NCI-H1092 treated with DMSO at 0.1 percent for 48 hours (cell line): ENCODE results near the gene DRGX.

Experiments used
- DNase-seq: peaks from one replicate; lab custom pipeline; 2025; lab: John Stamatoyannopoulos, UW

DRGX gene

DNA sequence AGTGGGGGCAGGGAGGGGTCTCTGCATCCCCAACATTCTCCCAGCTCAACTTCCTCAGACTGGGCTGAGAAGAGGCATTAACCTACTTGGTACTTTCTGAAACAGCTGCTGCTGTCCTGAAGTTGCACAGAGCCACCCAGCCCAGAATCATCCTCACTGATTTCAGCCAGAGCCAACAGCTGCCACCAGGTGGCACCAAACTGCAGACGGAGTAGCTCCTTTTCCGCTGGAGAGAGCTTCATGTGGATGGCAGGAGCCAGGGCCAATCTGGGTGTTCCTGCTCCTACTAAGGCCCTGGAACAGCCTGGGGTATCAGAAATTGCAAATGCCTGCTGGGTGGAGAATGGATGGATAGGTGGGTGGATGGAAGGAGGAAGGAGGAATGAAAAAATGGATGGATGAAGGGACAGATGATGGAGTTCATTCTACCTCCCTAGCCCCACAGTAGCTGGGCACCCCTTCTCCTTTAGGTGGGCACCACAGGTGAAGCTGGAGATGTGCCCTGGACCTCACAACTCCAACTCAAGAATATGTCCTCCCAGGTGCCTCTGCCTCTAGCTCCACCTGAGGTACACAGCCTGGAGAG lies 11.8 kb upstream of the DRGX start:
- DNase-seq, result peak; percentile 45

DNA sequence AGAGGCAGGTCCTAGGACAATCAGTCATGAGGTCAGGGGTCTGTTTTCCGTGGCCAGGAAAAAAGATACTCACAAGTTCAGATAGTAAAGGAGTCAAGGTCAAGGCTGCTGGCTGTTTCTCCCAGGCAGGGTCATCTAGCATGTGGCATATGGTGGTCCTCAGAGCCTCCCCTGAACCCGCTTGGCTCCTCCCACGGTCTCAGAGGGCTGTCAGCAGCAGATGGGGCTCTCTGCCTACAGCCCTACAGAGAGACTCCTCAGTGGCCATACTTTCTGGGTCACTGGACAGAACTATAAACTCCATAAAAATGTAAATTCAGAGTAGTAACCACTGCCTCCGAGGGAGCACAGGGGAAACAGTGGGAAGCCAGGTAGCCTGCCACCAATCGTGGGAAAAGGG lies 11.3 kb upstream of the DRGX start:
- no peak for DNase-seq

DNA sequence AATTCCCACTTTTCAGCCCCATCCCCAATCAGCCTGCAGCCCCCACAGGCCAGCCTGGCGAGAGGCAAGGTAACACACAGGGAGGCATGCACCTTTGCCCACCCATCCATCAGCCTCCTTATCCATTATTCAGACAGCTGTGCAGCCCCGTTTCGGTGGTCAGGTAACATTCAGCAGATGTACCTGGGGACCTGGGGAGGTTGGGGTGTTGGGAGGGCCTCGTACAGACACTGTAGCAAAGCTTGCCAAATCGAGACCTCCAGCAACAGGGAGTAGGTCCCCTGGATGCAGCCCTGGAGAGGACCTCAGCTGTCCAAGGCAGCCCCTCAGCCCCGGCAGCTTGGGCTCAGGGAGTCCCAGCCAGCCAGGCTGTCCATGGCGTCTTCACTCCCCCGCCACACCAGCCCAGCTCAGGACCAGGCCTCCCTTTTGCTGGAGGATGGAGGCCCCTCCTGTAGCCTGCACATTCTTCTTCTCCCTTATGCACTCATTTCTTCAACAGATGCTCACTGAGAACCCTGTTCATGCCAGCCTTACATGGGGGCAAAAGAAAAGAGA lies 8.5 kb upstream of the DRGX start:
- no peak for DNase-seq

DNA sequence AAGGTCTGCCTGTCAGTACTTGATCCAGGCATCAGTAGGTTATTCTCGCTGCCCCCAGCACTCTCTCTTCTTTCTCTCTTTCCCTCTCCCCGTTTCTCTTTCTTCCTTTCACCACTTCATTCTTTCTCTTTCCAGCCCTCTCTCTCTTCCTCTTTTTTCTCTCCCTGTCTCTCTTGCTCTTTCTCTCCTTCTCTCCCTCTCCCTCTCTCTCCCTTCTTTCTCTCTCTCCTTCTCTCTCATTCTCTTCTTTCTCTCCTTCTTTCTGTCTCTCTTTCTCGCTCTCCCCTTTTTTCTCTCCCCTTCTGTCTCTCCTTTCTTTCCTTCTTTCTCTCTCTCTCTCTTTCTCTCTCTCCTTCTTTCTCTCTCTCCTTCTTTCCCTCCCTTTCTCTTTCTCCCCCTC lies 7.5 kb upstream of the DRGX start:
- no peak for DNase-seq

DNA sequence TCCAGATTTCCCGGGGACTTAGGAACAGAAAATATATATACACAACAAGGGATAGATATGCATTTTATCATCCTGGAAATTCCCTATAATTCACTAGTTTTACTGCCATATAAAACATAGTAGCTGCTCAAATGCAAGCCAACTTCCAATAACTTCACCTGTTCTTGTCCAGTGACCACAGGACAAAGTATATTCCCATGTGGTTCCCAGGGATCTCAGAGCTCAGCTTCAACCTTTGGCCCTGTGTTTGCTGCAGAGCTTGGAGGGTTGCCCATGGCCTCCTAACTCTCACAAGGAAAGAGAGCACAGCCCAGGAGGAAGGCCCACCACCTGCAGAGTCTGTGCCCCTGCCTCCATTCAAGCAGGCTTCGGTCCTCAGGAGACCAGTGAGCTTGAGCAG lies 4.5 kb upstream of the DRGX start:
- DNase-seq, result no peak

DNA sequence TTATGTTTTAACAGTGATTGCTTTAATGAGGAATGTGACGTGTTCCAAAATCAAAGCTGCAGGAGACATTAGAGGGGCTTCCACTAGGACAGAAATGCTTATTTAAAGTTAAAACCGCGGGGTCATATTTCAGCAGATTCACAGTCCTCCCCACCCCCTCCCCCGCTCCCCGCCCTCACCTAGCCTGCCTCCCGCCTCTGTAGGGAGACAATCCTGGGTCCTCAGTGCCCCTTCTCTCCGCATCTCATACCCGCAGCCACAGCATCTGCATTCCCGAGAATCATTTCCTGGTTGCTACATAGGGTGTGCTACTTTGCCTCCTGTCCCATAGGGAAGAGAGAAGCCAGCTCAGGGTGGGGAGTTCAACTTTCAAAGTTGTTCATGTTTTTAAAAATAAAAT lies 3.1 kb upstream of the DRGX start:
- no peak for DNase-seq

DNA sequence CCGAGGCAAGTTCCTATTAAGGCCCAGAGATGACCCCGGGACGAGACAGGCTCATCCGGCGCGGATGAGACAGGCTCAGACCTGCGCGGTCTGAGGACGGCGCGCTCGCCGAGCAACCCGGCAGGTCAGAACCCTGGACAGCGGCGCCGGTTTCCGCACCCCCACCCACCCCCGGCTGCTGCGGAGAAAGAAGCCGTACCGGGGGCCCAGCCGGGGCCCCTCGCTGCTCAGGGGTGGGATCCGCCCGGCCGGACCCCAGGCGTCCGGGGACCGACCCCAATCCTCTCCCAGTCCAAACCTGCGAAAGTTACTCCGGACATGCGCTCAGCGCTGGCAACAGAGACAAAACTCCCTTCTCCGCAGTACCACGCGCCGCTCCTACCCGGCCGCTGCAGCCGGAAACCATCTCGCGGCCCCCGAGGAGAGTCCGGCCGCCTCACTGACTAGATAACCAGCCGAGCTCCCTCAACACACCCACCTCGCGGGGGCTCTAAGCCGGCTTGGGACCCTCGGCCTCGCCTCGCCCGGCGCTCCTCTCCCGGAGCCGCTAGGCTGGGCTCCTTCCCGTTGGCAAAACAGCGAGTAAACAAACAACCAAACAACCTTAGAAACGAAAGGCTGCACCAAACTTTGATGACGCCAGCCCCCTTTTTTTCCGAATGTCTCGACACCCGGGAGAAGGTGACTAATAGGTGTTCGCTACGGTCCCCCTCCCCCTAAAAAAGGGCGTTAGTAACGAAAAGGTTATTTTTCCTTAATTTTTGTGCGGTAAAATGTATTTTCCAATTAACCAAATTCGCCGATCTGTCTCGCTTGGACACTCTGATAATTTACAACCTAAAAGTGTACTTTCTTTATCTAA lies 2.3 kb upstream of the DRGX start:
- no peak for DNase-seq

DNA sequence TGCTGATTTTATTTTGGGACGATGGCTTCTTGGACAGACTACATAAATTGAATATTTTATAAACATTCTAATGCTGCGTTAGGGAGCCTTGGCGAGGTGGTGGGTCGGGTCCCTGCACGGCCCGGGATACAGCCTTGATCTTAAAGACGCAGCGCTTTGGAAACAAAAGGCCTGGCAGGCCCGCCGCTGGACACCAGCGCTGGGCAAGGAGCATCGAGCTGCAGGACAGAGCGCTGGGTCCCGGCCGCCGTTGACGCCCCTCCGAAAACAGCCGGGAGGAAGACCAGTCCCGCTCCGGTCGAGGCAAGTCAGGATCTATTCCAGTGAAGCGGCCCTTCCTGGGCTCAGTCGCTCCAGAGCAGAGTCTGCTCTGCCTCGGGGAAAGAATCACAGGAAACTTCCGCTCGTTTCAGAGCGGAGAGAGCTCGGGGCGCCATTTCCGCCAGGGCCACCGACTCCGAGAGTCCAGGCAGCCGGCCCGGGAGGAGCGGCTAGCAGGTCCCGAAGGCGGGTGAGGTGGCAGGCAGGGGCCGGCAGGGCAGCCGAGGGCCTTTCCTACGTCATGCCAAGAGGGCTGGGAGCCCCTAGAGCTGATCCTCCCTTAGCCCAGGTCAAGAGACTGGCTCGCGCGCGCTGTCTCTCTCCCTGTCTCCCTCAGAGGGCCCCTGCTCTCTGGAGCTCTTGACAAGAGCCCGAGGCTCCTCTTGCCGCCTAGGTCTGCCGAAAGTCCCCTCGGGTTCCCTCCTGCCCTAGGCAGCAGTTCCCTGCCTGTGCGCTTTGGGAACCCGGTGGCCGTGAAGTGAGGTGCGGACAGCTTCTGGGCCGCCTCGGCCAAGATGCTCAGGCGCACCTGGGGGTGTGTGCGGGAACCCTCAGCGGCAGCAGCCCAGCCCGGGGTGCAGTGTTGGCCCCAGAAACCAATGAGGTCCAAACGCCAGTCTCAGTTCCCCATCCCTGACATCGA lies 1.4 kb upstream of the DRGX start:
- DNase-seq, result peak; percentile 5

DNA sequence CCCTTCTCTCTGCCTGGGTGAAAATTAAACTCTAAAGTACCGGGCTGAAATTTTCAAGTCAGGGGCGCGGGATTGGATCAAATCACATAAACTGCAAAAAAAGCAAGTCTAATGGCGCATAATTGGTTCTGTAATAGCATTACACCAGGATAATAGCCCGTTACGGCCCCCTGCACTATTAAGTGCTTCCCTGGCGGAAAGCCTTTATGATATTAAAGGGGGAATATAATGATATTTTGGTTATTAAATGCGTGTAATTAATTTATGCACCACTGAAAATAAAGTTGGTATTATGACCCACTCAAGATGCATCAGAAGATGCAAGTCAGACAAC lies 744 bp upstream of the DRGX start:
- no peak for DNase-seq

DNA sequence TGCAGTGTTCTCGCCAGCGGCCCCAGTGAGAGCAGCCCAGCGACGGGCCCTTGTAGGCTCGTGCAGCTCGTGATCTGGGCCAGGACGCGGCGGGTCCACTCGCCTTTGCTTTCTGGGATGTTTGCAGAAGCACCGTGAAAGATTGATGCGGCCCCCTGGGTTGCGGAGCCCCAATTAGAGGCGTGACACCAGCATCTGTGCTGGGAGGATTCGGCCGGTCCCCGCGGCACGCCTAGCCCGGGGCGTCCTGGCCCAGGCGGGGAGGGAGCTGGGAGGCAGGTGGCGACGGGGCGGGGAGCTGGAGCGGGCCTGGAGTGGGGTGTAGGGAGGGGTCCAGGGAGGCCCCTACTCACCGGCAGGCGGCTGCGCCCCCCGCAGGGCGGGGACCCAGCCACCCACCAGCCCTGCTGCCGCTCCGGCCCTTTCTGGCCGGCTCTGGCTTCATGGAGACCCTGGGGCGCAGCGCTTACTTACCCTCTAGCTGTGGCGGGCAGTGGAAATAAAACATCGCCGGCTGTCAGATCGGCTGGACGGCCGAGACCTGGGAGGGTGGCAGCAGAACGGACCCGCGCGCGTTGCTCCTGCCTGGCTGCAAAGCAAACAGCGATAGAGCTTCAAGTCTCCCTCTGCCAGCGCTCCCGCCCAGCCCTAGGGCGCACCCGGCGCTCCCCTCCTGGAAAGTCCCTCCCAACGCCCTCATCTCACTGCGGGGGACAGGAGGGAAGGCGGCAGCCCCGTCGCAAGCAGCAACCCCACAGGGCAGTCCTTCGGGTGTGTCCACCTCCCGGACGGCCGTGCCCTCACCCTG lies 752 bp downstream of the DRGX start:
- DNase-seq, result peak; percentile 12

DNA sequence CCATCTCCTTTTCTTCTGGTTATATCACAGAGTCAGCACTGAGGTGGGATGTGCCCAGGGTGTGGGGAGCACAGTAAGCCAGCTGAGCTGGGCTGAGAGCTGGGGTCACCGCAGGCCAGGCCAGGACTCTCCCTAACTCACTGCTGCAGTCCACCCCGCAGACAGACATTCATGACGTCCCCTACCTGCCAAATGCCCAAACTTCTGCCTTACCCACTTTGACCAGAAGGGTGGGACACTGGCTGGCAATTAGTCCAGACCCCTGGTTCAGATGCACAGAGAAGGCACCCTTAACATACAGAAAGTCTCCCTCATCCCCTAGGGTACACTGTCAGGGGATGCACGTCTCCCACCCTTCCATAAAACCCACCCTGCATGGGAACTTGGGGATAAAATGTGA lies 2.1 kb downstream of the DRGX start:
- DNase-seq, result no peak

DNA sequence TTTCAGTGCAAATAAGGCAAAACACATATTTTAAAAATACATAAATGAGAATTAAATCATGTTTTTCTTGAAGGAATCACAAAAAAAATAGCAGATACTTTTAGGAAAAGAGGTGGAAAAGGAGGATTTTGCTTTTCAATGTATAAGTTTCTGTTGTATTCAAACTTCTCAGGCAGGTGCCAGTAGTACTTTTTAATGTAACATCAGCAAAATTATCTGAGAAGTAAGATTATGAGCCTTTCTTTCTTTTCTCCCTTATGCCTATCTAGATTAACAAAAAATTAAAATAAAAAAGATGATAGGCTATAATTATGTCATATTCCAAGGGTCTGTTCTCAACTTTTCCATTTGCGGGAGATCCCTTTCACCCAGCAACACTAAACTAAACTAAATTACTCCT lies 2.6 kb downstream of the DRGX start:
- DNase-seq, result no peak

DNA sequence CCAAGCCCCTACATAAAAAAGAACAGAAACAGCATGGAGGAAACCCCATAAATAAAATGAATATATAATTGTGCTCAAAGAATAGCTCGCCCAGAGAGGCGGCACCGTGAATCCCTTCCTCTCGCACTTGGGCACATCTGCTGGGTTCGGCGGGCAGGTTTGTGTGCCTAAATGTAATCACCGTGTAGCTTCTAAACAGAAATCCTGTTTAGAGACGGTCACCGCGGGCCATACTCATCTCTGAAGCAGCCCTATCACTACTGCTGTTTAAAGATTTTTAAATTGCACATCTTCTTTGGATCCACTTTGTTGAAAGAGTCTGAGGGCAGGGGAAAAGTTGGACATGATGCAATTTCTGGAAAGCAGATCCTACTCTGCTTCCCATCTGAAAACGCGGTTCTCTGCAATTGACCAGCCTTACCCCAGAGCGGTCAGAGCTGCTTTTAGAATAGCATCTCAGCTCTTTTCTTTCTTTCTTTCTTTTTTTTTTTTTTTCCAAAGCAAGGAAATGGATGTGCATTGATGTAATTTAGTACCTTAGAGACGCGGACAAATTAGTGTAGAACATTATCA lies 6.4 kb downstream of the DRGX start:
- DNase-seq, result no peak

DNA sequence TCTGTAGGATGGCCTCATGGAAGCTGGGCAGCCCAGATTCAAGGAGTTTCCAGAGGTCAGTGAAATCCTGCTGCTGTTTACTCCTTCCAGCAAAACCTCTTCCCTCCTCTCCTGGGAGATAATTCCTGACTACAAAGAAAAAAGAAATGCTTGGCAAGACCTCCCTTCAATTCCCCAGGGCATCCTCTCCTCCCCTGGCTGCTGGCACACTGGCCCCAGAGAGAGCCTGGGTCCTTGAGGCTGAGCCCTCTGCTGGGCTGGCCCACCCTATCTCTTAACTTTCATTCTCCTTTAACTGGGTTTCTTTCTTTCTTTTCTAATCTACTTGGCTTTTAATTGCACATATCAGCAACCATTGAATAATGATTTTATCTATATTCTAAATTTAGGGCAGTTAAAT lies 7.7 kb downstream of the DRGX start:
- DNase-seq, result peak; percentile 28

DNA sequence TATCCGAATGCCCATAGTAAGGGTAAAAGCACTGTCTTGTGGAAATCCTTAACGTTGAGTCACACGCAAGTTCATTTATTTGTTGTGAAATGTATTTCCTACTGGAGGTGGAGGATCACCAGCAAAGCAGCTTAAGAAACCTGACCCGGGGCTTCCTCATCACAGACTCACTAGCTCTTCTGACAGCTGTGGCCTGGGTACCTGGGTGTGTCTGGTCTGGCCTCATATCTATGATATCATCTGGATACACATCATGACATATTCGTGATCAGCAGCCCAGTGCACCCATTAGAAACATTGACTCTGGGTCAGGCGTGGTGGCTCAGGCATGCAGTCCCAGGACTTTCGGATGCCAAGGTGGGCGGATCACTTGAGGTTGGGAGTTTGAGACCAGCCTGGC lies 8.8 kb downstream of the DRGX start:
- DNase-seq, result no peak

DNA sequence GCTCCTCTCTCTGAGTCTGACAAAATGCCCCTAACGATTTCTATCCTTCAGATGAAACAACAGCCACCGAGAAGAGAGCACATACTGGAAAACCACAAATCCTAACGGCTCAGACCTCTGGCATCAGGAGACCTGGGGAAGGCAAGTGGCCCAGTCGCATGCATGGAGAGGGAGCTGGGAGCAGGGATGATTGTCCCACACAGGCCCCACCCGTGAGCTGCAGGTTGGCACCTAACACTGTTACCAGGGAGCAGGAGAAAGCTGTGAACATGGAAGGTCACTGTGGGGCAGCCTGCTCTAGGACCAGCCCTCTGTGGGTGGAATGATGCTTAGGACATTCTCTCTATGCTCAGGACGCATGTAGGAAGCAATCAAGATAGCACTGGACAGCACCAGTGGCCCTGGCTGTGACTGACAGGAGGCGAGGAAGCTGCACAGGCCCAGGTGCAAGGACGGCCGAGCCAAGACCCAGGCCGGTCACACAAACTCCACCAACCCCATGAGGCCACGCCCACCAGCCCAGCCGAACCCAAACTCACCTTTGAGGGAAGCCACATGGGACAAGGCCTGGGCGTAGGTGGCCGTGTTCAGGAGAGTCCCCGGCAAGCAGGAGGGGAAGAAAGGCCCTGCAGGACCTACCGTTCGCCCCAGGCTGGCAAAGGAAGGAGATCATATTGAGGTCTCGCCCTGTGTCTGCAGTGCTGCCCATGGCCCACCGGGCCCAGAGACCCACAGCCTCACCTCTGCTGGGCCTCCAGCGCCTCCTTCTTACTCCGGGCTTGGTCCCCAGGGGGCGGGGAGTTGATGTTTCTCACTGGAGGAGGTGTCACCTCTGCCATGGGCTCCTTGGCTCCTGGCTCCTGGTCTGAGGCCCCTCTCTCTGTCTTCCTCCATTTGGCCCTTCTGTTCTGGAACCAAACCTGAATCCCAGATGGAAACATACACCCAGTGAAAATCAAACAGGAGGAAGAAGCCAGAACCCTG lies 9.7 kb downstream of the DRGX start:
- DNase-seq, result no peak

DNA sequence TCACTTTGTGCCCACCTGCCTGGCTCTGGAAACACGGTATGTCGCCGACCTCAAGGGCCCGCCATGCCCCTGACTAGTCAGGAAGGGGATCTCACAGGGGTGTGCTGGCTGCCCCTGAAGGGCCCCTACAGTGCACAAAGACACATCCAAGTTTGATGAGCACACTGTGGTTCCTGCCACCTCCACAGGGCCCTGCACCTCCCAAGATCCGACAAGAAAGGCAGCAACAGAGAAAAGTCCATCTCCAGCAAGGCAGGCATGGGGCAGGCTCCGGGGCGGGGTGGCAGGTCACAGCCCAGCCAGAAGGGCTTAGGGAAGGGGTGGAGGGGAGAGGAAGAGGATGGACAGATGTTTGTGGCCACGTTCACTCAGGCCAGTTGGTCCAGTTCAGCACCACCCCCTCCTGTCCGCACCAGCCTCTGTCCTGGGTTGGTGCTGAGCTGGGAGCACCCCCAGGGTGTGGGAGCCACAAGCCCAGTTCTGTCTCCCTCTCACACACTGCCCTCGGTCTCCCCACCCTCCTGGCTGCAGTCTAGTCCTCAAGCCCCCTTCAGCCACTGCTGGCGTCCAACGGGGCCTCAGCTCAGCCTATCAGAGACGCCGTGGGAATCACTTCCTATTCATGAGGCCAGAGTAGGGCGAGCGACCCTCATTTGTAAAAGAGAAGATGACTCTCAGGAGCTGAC lies 11.5 kb downstream of the DRGX start:
- DNase-seq, result no peak

DNA sequence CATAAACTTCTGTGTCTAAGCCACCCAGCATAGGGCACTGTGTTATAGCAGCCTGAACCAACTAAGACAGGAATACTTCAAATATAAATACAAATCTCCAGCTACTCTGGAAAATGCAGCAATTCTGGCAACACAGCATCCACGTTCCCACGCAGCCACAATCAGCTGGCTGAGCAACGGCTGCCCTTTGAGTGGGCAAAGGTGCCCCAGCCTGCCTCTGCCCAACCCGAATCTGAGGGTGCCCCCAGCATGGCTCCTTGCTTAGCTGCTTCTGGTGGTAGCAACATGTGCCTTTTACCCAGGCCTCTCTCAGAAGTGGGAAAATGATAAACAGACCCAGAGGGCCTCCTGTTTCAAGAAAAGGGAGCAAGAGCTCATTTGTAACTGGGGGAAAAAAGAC lies 12.0 kb downstream of the DRGX start:
- no peak for DNase-seq

DNA sequence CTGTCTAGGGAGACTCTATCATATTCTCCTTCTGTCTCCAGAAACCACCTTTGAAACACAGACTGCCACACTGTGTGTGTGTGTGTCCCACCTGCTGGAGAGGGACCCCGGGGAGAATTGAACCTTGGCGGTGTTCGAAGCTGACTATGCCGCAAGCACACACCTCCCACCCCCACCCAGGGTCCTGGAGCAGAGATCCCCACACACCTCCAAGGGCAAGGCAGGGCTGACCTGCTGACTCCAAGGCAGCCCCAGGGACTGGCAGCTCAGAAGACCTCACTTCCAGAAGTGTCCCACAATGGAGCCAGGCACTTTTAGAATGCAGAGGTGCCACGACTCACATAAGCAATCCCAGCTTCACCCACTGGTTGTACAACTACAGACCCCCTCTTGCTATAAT lies 13.1 kb downstream of the DRGX start:
- DNase-seq, result no peak

DNA sequence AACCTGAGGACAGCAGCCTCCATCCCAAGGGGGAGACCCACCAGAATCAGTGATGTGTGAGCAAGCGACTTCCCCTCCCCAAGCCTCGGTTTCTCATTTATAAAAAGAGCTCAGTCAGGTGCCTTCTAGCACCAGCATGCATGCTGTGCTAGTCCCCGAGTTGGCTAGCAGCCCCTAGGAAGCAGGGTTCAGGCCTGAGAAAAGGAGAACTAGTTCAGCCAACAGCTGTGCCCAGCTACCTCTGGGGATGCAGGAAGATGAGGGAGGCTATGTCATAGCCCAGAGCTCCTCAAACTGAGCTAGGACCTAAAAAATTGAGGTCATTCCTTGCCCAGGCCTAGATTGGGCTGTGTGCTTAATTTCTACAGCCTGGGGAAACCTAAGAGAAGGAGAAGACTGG lies 13.7 kb downstream of the DRGX start:
- DNase-seq, result no peak
